Peyer's patch (tissue), 4 donors: ENCODE results near the gene ITGA2B. TPM values are rescaled to one million over a fixed set of nuclear protein-coding genes. Genes with fewer than 3 reads are reported as not detected.
A peak's percentile ranks its signal among the peaks of the same experiment; 100 is the strongest.

Experiments used
- DNase-seq, 3 donors: peaks; one replicate each; pipeline ENCODE4 v3.0.0-alpha.2; 2017 to 2019
- H3K27ac ChIP-seq, 4 donors: fragments of 200-600 bp; sonication (generic); one replicate each; pipeline ENCODE4 v1.5.1; 2016 to 2019
- H3K27me3 ChIP-seq, 2 donors: fragments of 200-600 bp; sonication (generic); one replicate each; pipeline ENCODE4 v1.5.1; 2019
- H3K36me3 ChIP-seq, 3 donors: fragments of 200-600 bp; sonication (generic); one replicate each; pipeline ENCODE4 v1.5.1; 2016 to 2019
- H3K4me1 ChIP-seq, 4 donors: fragments of 200-600 bp; sonication (generic); one replicate each; pipeline ENCODE4 v1.5.1; 2016 to 2019
- H3K4me3 ChIP-seq, 4 donors: fragments of 200-600 bp; sonication (generic); 1 replicate in 3 of 4; 2 replicates in 1 of 4; pipeline ENCODE4 v1.5.1; 2016 to 2019; ENCODE audit warnings: mild to moderate bottlenecking in 1 of 4
- H3K9me3 ChIP-seq, 4 donors: fragments of 200-600 bp; sonication (generic); one replicate each; pipeline ENCODE4 v1.5.1; 2016 to 2019; ENCODE audit warnings: mild to moderate bottlenecking in 1 of 4
- POLR2A ChIP-seq, 2 donors: fragments of 450-650 bp; IDR thresholded peaks; one replicate each; pipeline ENCODE4 v1.5.1; 2017; ENCODE audit warnings: antibody characterized with exemption in 2 of 2, mild to moderate bottlenecking in 2 of 2, moderate library complexity in 2 of 2
- total RNA-seq, 4 donors: library from RNA; depleted of rRNA; stranded (reverse); fragments of >200 nt; gene quantifications; one replicate each; pipeline ENCODE4 v1.1.0, GENCODE V29; 2016
- TF ChIP-seq, protein P1 (sequence below), 6 experiments: fragments of 450-650 bp in 4 of 6; fragments of 200-600 bp in 2 of 6; sonication (generic) in 1 of 6; IDR thresholded peaks; one replicate each; pipeline ENCODE4 v1.5.1; 2017 to 2019; ENCODE audit warnings: antibody characterized with exemption in 6 of 6, mild to moderate bottlenecking in 3 of 6, moderate library complexity in 1 of 6

The ITGA2B gene
- total RNA-seq, 4 donors from 2014 or later = 2.5 TPM; not detected in 3

DNA sequence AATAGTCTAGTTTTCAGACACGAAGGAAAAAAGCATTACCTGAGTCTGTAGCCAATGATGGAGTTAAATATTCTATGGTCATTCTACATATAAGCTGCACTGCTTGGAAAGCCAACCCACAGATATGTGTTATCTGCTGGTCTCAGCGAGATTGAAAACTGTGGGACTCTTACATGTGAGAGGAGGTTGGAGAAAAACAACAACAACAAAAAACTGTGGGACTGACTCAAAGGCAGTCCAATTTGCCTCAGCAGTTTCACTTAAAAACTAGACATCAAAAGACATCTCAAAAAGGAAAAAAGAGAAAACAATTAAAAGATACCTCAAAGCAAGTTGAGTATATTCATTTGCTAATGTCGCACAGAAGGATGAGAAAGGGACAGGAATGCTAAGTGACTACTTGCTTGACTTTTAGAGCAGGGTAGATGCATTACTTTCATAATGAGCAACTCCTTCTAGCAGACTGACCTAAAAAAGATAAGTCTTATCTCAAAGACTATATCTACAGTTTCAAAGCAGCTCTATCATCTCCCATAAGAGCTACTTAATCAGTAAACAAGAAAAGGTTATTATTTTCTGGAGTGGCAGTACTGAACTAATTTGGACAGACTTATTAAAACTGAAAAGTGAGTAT, 35.5 kb upstream of the ITGA2B start:
- Histone ChIP-seq H3K27me3 (no peaks in the 10 kb centered on the region), H3K4me1 (no peaks in the 10 kb centered on the region), H3K4me3 (no peak overlapping the region), H3K9me3 (no peaks in the 10 kb centered on the region), H3K27ac (no peak overlapping the region), H3K36me3 (peaks cover 0 to 61% (median 0%) of the 10 kb centered on the region in 3 donors)
- DNase-seq = no peak
- TF ChIP-seq, protein P1, sequence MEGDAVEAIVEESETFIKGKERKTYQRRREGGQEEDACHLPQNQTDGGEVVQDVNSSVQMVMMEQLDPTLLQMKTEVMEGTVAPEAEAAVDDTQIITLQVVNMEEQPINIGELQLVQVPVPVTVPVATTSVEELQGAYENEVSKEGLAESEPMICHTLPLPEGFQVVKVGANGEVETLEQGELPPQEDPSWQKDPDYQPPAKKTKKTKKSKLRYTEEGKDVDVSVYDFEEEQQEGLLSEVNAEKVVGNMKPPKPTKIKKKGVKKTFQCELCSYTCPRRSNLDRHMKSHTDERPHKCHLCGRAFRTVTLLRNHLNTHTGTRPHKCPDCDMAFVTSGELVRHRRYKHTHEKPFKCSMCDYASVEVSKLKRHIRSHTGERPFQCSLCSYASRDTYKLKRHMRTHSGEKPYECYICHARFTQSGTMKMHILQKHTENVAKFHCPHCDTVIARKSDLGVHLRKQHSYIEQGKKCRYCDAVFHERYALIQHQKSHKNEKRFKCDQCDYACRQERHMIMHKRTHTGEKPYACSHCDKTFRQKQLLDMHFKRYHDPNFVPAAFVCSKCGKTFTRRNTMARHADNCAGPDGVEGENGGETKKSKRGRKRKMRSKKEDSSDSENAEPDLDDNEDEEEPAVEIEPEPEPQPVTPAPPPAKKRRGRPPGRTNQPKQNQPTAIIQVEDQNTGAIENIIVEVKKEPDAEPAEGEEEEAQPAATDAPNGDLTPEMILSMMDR (IDR thresholded peaks at IDR 0.05) = no peak
- TF ChIP-seq POLR2A (IDR thresholded peaks at IDR 0.05) = no peak

DNA sequence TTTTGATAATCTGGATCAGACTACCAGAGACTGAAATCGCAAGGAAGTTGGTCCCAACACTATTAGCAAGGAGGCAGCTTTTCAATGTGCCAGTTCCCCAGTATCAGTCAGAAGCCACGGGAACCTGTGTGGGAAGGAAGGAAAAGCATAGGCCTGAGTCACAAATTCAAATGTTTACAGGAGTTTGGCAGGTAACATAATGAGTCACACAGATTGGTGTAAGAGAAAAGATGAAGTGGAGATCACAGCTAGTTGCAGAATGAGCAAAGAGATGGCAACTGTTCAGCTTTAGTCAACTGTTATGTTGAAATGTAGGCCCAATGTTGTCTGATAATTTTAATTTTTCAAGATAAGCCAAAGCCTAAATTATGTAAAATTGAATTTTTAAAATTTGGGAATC, 28.1 kb upstream of the ITGA2B start:
- Histone ChIP-seq H3K4me3 (no peak overlapping the region), H3K4me1 (no peaks in the 10 kb centered on the region), H3K27me3 (no peaks in the 10 kb centered on the region), H3K9me3 (no peaks in the 10 kb centered on the region), H3K27ac (no peak overlapping the region), H3K36me3 (peaks cover 0 to 51% (median 0%) of the 10 kb centered on the region in 3 donors)
- TF ChIP-seq POLR2A (IDR thresholded peaks at IDR 0.05) = no peak
- TF ChIP-seq, protein P1 (IDR thresholded peaks at IDR 0.05) = no peak
- DNase-seq = no peak

GRCh38 chr17:44416558-44417289, 27.3 kb upstream of the ITGA2B start:
- no peaks in the 10 kb centered on the region for H3K9me3 ChIP-seq
- H3K27ac ChIP-seq = no peak overlapping the region
- TF ChIP-seq POLR2A (IDR thresholded peaks at IDR 0.05) = no peak
- TF ChIP-seq, protein P1 (IDR thresholded peaks at IDR 0.05) = no peak
- H3K4me3 ChIP-seq = no peak overlapping the region
- peaks cover 0 to 43% (median 0%) of the 10 kb centered on the region in 3 donors for H3K36me3 ChIP-seq
- no peaks in the 10 kb centered on the region for H3K4me1 ChIP-seq
- DNase-seq = no peak
- H3K27me3 ChIP-seq = no peaks in the 10 kb centered on the region

- TF ChIP-seq, protein P1 (IDR thresholded peaks at IDR 0.05) = no peak
- no peak for TF ChIP-seq POLR2A (IDR thresholded peaks at IDR 0.05)
- Histone ChIP-seq H3K27ac (no peak overlapping the region), H3K4me3 (no peak overlapping the region), H3K4me1 (no peaks in the 10 kb centered on the region), H3K36me3 (peaks cover 0 to 27% (median 0%) of the 10 kb centered on the region in 3 donors), H3K27me3 (no peaks in the 10 kb centered on the region), H3K9me3 (no peaks in the 10 kb centered on the region)
- DNase-seq = no peak
Measured at GRCh38 chr17:44414394-44415155, 25.1 kb upstream of the ITGA2B start.

DNA sequence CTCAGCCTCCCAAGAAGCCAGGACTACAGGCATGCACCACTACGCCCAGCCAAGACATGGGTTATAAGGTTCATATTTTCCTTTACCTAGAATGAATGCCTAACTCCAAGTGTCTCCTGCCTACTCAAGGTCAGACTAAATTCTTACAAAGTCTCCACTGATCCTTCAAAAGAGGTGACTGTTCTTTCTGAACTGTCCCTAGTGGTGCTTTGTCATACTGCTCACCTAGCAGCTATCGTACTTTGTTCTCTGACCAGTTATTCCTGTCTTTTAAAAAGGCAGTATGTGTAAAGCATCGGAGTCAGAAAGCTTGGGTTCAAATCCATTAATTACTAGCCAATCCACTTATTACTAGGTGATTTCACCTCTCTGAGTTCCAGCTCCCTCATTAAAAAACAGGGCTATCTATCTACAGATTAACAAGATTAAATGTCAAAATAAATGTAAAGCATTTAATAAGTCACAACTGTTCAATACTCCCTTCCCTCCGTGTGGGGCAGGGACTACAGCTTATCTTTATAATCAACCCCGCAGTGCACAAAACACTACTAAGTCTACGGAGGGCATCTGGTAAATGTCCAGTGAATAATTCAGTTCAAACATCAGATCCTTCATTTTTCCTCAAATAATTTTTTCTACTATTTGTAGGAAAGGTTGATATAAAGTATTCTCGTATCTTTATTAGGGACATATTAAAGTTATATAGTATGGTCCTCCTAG, 20.0 kb upstream of the ITGA2B start:
- TF ChIP-seq POLR2A (IDR thresholded peaks at IDR 0.05) = no peak
- TF ChIP-seq, protein P1 (IDR thresholded peaks at IDR 0.05) = peak in 2 of 6 experiments; percentile 2 to 7
- no peak for DNase-seq
- Histone ChIP-seq H3K9me3 (no peaks in the 10 kb centered on the region), H3K27me3 (no peaks in the 10 kb centered on the region), H3K36me3 (peaks cover 0 to 19% (median 0%) of the 10 kb centered on the region in 3 donors), H3K4me1 (no peaks in the 10 kb centered on the region), H3K4me3 (no peak overlapping the region), H3K27ac (no peak overlapping the region)
